ENCODE data around the gene GPN1.

GRCh38 chr2:27596627-27597026 lies 32.2 kb upstream of the GPN1 start:
- TF ChIP-seq CTCF (IDR thresholded peaks at IDR 0.05; ENCODE audit: insufficient read depth, low read length, poor library complexity, severe bottlenecking) (no peak), EZH2phosphoT487 (conservative IDR thresholded peaks at IDR 0.05; ENCODE audit: low read length) (no peak)
